NCI-H1105 treated with DMSO at 0.1 percent for 48 hours (cell line): Measurements from ENCODE around the gene EMILIN3.
A peak's percentile ranks its signal among the peaks of the same experiment; 100 is the strongest.

ENCODE experiments used
- DNase-seq: peaks from one replicate; lab custom pipeline; 2025; lab: John Stamatoyannopoulos, UW

Gene EMILIN3

GRCh38 chr20:41366546-41367392, at the start of gene EMILIN3:
Gene EMILIN3, minus strand, starts transcription at chr20:41366818. Its CDS starts 184 bp downstream, at chr20:41366634.
- peak; percentile 7 for DNase-seq

GRCh38 chr20:41415191-41415590, 48.6 kb upstream of the EMILIN3 start:
- DNase-seq, result no peak

- DNase-seq, result no peak
Observed at GRCh38 chr20:41413169-41413568, 46.6 kb upstream of the EMILIN3 start.

- no peak for DNase-seq
Observed at GRCh38 chr20:41412324-41413120, 45.9 kb upstream of the EMILIN3 start.

- DNase-seq, result peak; percentile 40
Observed at GRCh38 chr20:41411391-41411847, 44.8 kb upstream of the EMILIN3 start.

GRCh38 chr20:41408986-41409385, 42.4 kb upstream of the EMILIN3 start:
- DNase-seq, result peak; percentile 92

- no peak for DNase-seq
Observed at GRCh38 chr20:41408156-41408794, 41.7 kb upstream of the EMILIN3 start.

- no peak for DNase-seq
Observed at GRCh38 chr20:41407607-41408006, 41.0 kb upstream of the EMILIN3 start.

- no peak for DNase-seq
Observed at GRCh38 chr20:41406896-41407444, 40.4 kb upstream of the EMILIN3 start.

- no peak for DNase-seq
Observed at GRCh38 chr20:41406353-41406752, 39.7 kb upstream of the EMILIN3 start.

- no peak for DNase-seq
Observed at GRCh38 chr20:41405436-41405835, 38.8 kb upstream of the EMILIN3 start.

- DNase-seq, result no peak
Observed at GRCh38 chr20:41403604-41404003, 37.0 kb upstream of the EMILIN3 start.

- no peak for DNase-seq
Observed at GRCh38 chr20:41398408-41398807, 31.8 kb upstream of the EMILIN3 start.

- DNase-seq, result peak; percentile 33
Observed at GRCh38 chr20:41395667-41396664, 29.3 kb upstream of the EMILIN3 start.

- DNase-seq, result no peak
Observed at GRCh38 chr20:41394931-41395666, 28.5 kb upstream of the EMILIN3 start.

- no peak for DNase-seq
Observed at GRCh38 chr20:41394081-41394480, 27.5 kb upstream of the EMILIN3 start.

GRCh38 chr20:41393705-41394066, 27.1 kb upstream of the EMILIN3 start:
- peak; percentile 16 for DNase-seq

- no peak for DNase-seq
Observed at GRCh38 chr20:41392871-41393704, 26.5 kb upstream of the EMILIN3 start.

- DNase-seq, result no peak
Observed at GRCh38 chr20:41392295-41392694, 25.7 kb upstream of the EMILIN3 start.
